A549 (cell line): ENCODE data around the gene GDF9.

Experiments used
- CHD4 ChIP-seq: fragments of 200-600 bp; sonication (generic); IDR thresholded peaks from 2 replicates; pipeline ENCODE4 v1.6.1; 2016; ENCODE audit warnings: antibody characterized with exemption, mild to moderate bottlenecking, borderline replicate concordance
- POLR2A ChIP-seq: IDR thresholded peaks from 2 replicates; pipeline ENCODE4 v1.6.1; 2012; ENCODE audit warnings: mild to moderate bottlenecking, low read length
- POLR2AphosphoS2 ChIP-seq: conservative IDR thresholded peaks from 2 replicates; pipeline ENCODE4 v1.6.1; 2012; ENCODE audit warnings: low read length, improper control_type of control experiment, inconsistent platforms
- TP53 ChIP-seq: fragments of 250-450 bp; sonication (Bioruptor Pico); IDR thresholded peaks from 2 replicates; pipeline ENCODE4 v1.5.0; 2021; ENCODE audit warnings: mild to moderate bottlenecking, moderate library complexity
- TF ChIP-seq, protein P1 (sequence below): fragments of >200 bp; sonication (Bioruptor Twin); formaldehyde crosslinking; IDR thresholded peaks from 3 replicates; pipeline ENCODE4 v1.5.1; 2016

DNA sequence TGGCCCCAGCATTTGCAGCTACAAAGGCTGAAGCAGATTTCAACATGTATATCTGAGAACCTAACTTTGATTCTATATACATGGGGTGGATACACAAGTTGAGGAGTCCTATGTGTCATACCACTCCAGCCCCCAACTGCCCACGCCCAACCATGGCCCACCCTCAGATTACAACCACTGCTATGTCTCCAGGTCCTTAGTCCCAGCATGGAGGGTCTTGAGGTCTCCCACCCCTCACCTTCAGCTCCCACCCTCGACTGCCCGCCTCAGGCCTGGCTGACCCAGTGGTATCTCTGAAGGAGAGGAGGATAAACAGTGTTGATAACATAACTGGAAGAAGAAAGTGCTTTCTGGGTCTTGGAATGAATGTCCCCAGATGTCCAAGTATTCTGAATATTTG, 44.9 kb downstream of the GDF9 start:
- TF ChIP-seq CHD4: no peak
- no peak for TF ChIP-seq TP53 (CRISPR knock-in tag)
- no peak for TF ChIP-seq POLR2AphosphoS2
- no peak for TF ChIP-seq POLR2A
- TF ChIP-seq, protein P1, sequence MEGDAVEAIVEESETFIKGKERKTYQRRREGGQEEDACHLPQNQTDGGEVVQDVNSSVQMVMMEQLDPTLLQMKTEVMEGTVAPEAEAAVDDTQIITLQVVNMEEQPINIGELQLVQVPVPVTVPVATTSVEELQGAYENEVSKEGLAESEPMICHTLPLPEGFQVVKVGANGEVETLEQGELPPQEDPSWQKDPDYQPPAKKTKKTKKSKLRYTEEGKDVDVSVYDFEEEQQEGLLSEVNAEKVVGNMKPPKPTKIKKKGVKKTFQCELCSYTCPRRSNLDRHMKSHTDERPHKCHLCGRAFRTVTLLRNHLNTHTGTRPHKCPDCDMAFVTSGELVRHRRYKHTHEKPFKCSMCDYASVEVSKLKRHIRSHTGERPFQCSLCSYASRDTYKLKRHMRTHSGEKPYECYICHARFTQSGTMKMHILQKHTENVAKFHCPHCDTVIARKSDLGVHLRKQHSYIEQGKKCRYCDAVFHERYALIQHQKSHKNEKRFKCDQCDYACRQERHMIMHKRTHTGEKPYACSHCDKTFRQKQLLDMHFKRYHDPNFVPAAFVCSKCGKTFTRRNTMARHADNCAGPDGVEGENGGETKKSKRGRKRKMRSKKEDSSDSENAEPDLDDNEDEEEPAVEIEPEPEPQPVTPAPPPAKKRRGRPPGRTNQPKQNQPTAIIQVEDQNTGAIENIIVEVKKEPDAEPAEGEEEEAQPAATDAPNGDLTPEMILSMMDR: no peak
